Gastrocnemius medialis (tissue), 4 donors: ENCODE results near the gene ANG.

Experiments
- POLR2A ChIP-seq, 2 donors: fragments of 450-650 bp; IDR thresholded peaks; one replicate each; pipeline ENCODE4 v1.6.1; 2017; ENCODE audit warnings: antibody characterized with exemption in 2 of 2, mild to moderate bottlenecking in 2 of 2, moderate library complexity in 2 of 2
- TF ChIP-seq, protein P1 (sequence below), 5 experiments: fragments of 450-650 bp in 3 of 5; fragments of 200-600 bp in 2 of 5; sonication (generic) in 2 of 5; IDR thresholded peaks in 4 of 5; conservative IDR thresholded peaks in 1 of 5; 1 replicate in 4 of 5; 2 replicates in 1 of 5; pipeline ENCODE4 v1.5.1; 2016 to 2019; ENCODE audit warnings: antibody characterized with exemption in 5 of 5, mild to moderate bottlenecking in 3 of 5, moderate library complexity in 3 of 5

DNA sequence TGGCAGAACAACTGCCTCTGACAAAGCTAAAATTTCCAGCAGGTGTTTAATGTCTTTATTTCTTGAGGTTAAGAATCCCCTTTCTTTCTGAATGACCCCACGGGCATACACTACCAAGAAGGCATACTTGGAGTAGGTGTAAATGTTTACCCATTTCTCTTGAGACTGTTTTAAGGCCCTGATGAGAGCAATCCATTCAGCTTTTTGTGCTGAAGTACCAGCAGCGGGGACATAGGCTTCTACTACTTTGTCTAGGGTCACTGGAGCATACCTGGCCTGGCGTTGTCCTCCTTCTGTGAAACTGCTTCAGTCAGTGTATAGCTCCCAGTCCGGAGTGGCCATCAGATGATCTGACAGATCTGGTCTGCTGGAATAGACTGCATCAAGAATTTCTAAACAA lies 22.7 kb downstream of the ANG start:
- TF ChIP-seq, protein P1, sequence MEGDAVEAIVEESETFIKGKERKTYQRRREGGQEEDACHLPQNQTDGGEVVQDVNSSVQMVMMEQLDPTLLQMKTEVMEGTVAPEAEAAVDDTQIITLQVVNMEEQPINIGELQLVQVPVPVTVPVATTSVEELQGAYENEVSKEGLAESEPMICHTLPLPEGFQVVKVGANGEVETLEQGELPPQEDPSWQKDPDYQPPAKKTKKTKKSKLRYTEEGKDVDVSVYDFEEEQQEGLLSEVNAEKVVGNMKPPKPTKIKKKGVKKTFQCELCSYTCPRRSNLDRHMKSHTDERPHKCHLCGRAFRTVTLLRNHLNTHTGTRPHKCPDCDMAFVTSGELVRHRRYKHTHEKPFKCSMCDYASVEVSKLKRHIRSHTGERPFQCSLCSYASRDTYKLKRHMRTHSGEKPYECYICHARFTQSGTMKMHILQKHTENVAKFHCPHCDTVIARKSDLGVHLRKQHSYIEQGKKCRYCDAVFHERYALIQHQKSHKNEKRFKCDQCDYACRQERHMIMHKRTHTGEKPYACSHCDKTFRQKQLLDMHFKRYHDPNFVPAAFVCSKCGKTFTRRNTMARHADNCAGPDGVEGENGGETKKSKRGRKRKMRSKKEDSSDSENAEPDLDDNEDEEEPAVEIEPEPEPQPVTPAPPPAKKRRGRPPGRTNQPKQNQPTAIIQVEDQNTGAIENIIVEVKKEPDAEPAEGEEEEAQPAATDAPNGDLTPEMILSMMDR (IDR thresholded peaks at IDR 0.05 in 4 of 5, conservative IDR thresholded peaks at IDR 0.05 in 1 of 5), result no peak
- TF ChIP-seq POLR2A (IDR thresholded peaks at IDR 0.05), result no peak
